ENCODE results near the gene TNNC2. TPM values are rescaled to one million over a fixed set of nuclear protein-coding genes. Genes with fewer than 3 reads are reported as not detected.
A peak's percentile ranks its signal among the peaks of the same experiment; 100 is the strongest.

The TNNC2 gene
- total and polyA plus RNA-seq, 2 of the 13 experiments (the other 11 are each of a cell fraction or from before 2014, with no cell fraction given) = 1.8 to 4.7 TPM

- no peak for TF ChIP-seq ZNF496 (CRISPR knock-in tag; IDR thresholded peaks at IDR 0.05; ENCODE audit: insufficient replicate concordance)
- TF ChIP-seq MAFK (conservative IDR thresholded peaks at IDR 0.05 in 1 of 2, IDR thresholded peaks at IDR 0.05 in 1 of 2; ENCODE audit: low read length in 2 of 2) = no peak
- TF ChIP-seq BRCA1 (CRISPR knock-in tag; IDR thresholded peaks at IDR 0.05) = peak; percentile 84
- TF ChIP-seq MED13 (CRISPR knock-in tag; IDR thresholded peaks at IDR 0.05) = no peak; the same call in 1 of the 2 replicates
- no peak for TF ChIP-seq PRPF4 (IDR thresholded peaks at IDR 0.05; ENCODE audit: low read depth, low read length, poor library complexity, severe bottlenecking)
- peak; percentile 98 for TF ChIP-seq ARID4A (CRISPR knock-in tag; IDR thresholded peaks at IDR 0.05; ENCODE audit: borderline replicate concordance)
- TF ChIP-seq CCDC6 (CRISPR knock-in tag; IDR thresholded peaks at IDR 0.05) = no peak
- peak; percentile 86 for TF ChIP-seq ZNF275 (CRISPR knock-in tag; IDR thresholded peaks at IDR 0.05; ENCODE audit: borderline replicate concordance)
- TF ChIP-seq ZSCAN12 (CRISPR knock-in tag; IDR thresholded peaks at IDR 0.05) = peak; percentile 52; the same call in 1 of the 2 replicates
- TF ChIP-seq ZSCAN20 (CRISPR knock-in tag; IDR thresholded peaks at IDR 0.05; ENCODE audit: borderline replicate concordance) = no peak; the same call in 1 of the 2 replicates
- TF ChIP-seq RXRA (CRISPR knock-in tag; IDR thresholded peaks at IDR 0.05) = peak; percentile 33; the same call in 1 of the 2 replicates
- TF ChIP-seq CREM (IDR thresholded peaks at IDR 0.05) = peak; percentile 93
- TF ChIP-seq CREM (CRISPR knock-in tag; IDR thresholded peaks at IDR 0.05) = peak; percentile 39; the same call in 1 of the 2 replicates
- no peak for TF ChIP-seq GLMP (CRISPR knock-in tag; IDR thresholded peaks at IDR 0.05; ENCODE audit: borderline replicate concordance)
- no peak for TF ChIP-seq SMAD1 (CRISPR knock-in tag; IDR thresholded peaks at IDR 0.05; ENCODE audit: borderline replicate concordance, low read depth)
- TF ChIP-seq ZNF691 (CRISPR knock-in tag; IDR thresholded peaks at IDR 0.05; ENCODE audit: borderline replicate concordance, low read depth) = peak; percentile 14; the same call in 1 of the 2 replicates
- TF ChIP-seq ZNF451 (CRISPR knock-in tag; IDR thresholded peaks at IDR 0.05) = no peak
- TF ChIP-seq HDAC1 (CRISPR knock-in tag; IDR thresholded peaks at IDR 0.05) = peak; percentile 83; the same call in 1 of the 2 replicates
- peak; percentile 87 for TF ChIP-seq YEATS4 (CRISPR knock-in tag; IDR thresholded peaks at IDR 0.05; ENCODE audit: borderline replicate concordance)
- TF ChIP-seq ZNF296 (CRISPR knock-in tag; conservative IDR thresholded peaks at IDR 0.05) = peak; percentile 57; the same call in 1 of the 2 replicates
- TF ChIP-seq ZNF766 (CRISPR knock-in tag; IDR thresholded peaks at IDR 0.05; ENCODE audit: borderline replicate concordance) = peak; percentile 52
These were observed 30.2 kb upstream of the TNNC2 start, which contains the start of the genes ACOT8 and ZSWIM3 (continued) for GRCh38 chr20:45857114-45857881.
